NCI-H2171 (cell line): Measurements from ENCODE around the gene DENND1B.

Experiments
- DNase-seq: peaks from one replicate; lab custom pipeline; 2025; lab: John Stamatoyannopoulos, UW

Gene DENND1B

DNA sequence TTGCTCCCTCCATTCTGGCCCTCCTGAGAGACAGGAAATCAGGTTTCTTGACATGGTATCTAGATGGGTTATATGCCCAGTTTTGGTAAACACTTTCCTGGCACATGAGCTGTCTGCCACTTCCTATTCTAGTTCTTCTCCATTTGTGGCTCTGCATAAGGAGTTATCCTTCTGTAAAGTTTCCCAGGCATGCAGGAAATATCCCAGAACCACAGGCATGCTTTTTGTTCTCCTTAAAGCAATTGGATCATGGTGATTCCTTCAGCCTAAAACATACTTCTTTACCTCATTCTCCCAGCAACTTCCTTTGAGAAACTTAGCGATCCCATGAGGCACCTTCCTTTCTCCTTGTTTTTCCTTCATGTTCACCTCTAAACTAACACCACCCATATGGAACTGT, 307.4 kb downstream of the DENND1B start:
- no peak for DNase-seq

DNA sequence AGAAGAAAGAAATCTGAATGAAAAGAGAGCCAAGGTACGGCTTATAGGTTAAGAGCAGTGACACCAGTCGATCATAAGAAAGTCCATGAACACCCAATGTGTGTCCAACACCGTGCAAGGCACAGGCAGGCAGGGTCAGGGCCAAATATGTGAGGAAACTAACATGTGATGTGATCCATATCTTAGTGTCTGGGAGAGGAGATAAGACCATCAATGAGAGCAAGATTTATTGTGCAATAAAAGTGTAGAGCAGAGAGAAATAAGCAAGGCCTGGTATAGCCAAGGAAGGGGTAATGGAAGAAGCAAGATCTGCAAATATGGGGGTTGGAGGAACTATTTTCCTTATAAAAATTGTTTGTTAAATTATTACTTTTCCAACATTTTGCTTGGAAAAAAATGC, 308.5 kb downstream of the DENND1B start:
- no peak for DNase-seq

DNA sequence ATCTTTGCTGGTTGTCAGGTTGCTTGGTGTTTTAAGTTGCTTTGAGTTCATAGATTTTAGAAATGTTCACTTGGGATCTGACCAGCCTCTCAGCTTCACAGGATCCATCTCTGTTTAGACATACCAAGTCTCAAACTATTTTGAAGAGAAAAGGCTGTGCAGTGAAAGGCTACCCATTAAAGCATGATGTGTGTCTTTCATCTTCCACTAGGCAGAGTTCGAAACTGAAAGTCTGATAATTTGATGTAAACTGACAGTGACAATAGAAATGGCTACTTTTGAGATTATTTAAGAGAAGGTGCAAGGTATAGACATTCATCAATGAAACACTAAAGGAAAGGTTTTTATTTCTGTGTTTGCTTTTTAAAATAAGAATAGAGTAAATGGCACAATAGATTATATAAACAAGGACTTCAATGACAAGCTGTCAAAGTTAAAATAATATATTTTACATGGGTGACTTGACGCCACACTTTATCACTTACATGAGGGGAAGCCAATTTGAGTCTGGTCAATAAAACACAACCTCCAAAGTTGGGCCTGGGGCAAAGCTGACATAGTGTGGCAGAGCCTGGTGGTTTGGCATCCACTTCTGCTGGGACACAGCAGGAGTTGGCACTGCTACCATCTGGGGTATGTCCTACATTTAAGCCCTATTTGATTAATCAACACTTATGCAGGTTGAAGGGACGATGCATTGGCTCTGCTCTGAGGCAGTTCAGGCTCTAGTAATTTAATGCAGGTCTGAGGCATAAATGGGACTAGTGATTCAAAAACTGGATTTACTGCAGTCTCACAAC, 309.6 kb downstream of the DENND1B start:
- DNase-seq, result no peak

DNA sequence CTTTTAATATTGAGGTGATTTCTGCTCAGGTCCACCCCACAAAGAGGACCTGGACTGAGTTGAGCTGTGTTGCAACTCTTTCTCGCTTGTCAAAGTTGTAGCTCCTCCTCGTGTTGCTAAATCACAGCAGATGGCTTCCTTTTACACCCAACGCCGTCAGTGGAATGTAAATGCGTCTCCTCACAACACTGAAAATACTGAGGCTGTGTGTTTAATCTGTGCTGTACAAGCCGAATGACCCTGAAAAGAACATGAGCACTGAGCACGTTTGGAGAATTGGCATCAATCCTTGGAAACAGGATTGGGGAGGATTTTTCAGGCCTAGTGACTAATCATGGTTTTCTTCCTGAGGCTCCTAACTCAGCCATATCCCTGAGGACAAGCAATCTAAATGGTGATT, 311.2 kb downstream of the DENND1B start:
- no peak for DNase-seq

DNA sequence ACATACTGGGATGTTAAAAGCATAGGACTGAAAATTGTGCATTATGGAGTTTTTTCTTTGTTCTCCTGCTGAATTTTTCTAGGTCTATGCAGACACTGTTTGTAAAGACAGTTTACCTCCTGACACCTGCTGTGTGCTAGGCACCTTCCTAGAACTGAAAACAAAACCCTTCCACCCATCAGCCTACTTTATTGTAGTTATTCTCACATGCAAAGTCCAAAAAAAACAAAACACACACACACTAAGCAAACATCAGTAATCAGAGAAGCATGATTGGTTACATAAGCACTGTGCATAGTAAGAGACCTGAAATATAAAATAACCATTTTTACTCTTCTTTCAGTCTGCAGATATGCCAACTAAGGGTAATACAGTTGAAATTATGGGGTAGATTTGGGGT, 312.1 kb downstream of the DENND1B start:
- no peak for DNase-seq

DNA sequence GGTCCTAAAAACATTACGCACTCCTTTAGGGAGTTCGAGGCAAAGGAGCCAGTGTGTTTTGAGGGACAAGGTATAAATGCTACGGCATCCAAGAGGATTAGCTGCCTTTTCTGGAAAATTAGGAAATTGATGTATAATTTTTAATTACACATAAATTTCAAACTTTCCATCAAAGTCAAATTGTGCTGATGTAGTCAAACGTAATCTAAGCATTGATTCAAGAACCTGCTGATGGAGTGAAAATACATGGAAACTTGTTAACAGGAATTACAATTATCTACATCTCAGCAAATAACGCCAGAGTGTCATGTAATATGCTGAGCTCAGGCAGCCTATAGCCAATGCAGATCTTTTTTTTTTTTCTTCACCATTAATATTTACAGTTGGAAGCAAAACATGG, 312.7 kb downstream of the DENND1B start:
- no peak for DNase-seq
